Measurements from ENCODE around the gene MUC6. TPM values are rescaled to one million over a fixed set of nuclear protein-coding genes. Genes with fewer than 3 reads are reported as not detected.

Gene MUC6
- total RNA-seq, 1 donor from 2014 or later, result not detected

GRCh38 chr11:1047595-1048156, 11.2 kb upstream of the MUC6 start:
- Mint-ChIP-seq H3K4me1 (ENCODE audit: unreplicated experiment) (peaks cover 2% of the 10 kb centered on the region), H3K27ac (ENCODE audit: unreplicated experiment) (no peak overlapping the region), H3K9me3 (ENCODE audit: unreplicated experiment) (peaks cover 5% of the 10 kb centered on the region), H3K36me3 (ENCODE audit: unreplicated experiment) (no peaks in the 10 kb centered on the region), H3K4me3 (ENCODE audit: unreplicated experiment) (no peak overlapping the region), H3K27me3 (ENCODE audit: unreplicated experiment) (peaks cover 34% of the 10 kb centered on the region)
- no peak for DNase-seq (ENCODE audit: extremely low spot score, unreplicated experiment)
- TF ChIP-seq, protein P1, sequence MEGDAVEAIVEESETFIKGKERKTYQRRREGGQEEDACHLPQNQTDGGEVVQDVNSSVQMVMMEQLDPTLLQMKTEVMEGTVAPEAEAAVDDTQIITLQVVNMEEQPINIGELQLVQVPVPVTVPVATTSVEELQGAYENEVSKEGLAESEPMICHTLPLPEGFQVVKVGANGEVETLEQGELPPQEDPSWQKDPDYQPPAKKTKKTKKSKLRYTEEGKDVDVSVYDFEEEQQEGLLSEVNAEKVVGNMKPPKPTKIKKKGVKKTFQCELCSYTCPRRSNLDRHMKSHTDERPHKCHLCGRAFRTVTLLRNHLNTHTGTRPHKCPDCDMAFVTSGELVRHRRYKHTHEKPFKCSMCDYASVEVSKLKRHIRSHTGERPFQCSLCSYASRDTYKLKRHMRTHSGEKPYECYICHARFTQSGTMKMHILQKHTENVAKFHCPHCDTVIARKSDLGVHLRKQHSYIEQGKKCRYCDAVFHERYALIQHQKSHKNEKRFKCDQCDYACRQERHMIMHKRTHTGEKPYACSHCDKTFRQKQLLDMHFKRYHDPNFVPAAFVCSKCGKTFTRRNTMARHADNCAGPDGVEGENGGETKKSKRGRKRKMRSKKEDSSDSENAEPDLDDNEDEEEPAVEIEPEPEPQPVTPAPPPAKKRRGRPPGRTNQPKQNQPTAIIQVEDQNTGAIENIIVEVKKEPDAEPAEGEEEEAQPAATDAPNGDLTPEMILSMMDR (IDR thresholded peaks at IDR 0.05), result no peak

DNA sequence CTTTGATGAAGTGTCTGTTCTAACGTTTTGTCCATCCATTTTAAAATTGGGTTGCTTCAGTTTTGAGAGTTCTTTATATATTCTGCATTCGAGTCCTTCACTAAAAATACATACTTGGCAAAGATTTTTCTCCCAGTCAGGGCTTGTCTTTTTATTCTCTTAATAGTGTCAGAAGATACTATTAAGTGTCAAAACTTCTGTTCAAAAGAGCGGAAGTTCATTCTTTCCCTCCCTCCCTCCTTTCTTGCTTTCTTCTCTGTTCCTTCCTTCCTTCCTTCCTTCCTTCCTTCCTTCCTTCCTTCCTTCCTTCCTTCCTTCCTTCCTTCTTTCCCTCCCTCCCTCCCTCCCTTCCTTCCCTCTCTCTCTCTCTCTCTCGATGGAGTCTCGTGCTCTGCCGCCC, 7.6 kb upstream of the MUC6 start:
- Mint-ChIP-seq H3K9me3 (ENCODE audit: unreplicated experiment) (peaks cover 5% of the 10 kb centered on the region), H3K4me3 (ENCODE audit: unreplicated experiment) (no peak overlapping the region), H3K36me3 (ENCODE audit: unreplicated experiment) (no peaks in the 10 kb centered on the region), H3K27ac (ENCODE audit: unreplicated experiment) (no peak overlapping the region), H3K27me3 (ENCODE audit: unreplicated experiment) (peaks cover 34% of the 10 kb centered on the region), H3K4me1 (ENCODE audit: unreplicated experiment) (no peaks in the 10 kb centered on the region)
- DNase-seq (ENCODE audit: extremely low spot score, unreplicated experiment), result no peak
- TF ChIP-seq, protein P1 (IDR thresholded peaks at IDR 0.05), result no peak

DNA sequence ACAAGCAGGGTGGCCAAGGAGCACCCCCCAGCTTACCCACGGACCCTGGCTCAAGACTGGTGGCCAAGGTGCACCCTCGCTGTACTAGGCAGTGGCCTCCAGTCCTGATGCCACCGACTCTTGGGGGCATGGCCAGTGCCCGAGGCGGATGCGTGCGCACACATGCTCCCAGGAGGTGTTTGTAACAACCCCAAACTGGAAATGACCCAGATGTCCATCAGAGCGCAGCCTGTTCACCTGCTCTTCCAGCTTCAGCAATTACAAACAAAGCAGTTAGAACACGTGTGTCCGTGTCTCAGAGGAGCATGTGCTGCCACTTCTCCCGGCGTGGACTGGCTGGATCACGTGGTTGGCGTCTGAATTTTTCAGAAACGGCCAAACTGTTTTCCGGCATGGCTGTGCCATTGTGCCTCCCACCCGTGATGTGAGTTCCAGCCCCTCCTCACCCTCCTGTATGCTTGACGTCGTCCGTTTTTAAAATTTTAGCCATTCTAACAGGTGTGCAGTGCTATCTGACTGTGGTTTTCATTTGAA, 7.1 kb upstream of the MUC6 start:
- H3K4me1 Mint-ChIP-seq (ENCODE audit: unreplicated experiment), result no peaks in the 10 kb centered on the region
- no peak overlapping the region for H3K27ac Mint-ChIP-seq (ENCODE audit: unreplicated experiment)
- H3K4me3 Mint-ChIP-seq (ENCODE audit: unreplicated experiment), result no peak overlapping the region
- H3K27me3 Mint-ChIP-seq (ENCODE audit: unreplicated experiment), result peaks cover 32% of the 10 kb centered on the region
- peaks cover 5% of the 10 kb centered on the region for H3K9me3 Mint-ChIP-seq (ENCODE audit: unreplicated experiment)
- H3K36me3 Mint-ChIP-seq (ENCODE audit: unreplicated experiment), result no peaks in the 10 kb centered on the region
- TF ChIP-seq, protein P1 (IDR thresholded peaks at IDR 0.05), result no peak
- DNase-seq (ENCODE audit: extremely low spot score, unreplicated experiment), result no peak

DNA sequence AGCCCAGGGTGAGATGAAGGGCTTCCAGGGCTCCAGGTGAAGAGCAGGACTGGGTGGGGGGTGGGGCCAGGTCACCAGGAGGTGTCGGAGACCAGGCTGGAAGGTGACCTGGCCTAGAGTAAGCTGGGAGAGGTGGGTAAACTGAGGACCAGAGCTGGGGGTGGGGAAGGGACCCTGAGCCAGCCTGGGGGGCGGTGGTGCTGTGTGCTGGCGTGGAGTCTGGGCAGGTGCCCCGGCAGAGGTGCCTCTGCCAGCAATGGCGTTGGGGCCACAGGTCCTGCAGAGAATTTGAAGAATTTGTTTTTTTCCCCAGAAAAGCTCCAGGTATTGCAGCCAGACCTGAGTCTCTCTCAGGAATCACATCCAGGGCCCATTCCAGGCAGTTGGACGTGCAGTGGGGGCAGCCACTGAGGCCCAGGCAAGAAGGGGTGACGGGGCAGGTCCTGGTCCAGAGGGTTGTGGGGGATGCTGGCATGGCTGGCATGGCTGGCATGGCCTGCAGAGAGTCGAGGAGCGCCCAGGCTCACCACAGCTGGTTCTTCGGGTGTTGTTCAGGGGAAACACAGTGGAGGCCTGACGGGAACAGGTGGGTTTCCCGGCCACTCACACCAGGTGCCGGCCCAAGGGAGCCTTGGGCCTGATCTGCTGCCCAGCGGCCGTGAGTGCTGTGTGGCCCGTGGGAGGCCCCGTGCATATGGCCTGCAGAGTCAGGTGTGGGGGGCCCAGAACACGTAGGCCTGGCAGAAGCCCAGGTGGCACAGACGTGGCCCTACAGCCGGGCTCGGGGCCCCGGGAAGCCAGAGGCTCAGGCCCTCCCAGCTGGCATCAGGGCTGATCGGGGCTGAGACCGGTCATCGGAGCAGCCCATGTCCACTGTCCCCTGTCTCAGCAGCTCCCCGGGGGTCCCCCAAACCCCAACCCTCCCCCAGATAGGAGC, 6.4 kb upstream of the MUC6 start:
- no peak for DNase-seq (ENCODE audit: extremely low spot score, unreplicated experiment)
- Mint-ChIP-seq H3K4me1 (ENCODE audit: unreplicated experiment) (no peaks in the 10 kb centered on the region), H3K27me3 (ENCODE audit: unreplicated experiment) (peaks cover 27% of the 10 kb centered on the region), H3K36me3 (ENCODE audit: unreplicated experiment) (no peaks in the 10 kb centered on the region), H3K9me3 (ENCODE audit: unreplicated experiment) (peaks cover 5% of the 10 kb centered on the region), H3K27ac (ENCODE audit: unreplicated experiment) (no peak overlapping the region), H3K4me3 (ENCODE audit: unreplicated experiment) (no peak overlapping the region)
- TF ChIP-seq, protein P1 (IDR thresholded peaks at IDR 0.05), result no peak

All from osteocyte (in vitro differentiated cells).